IPS DF 4.7 (cell line): ENCODE measurements around the gene RIPK4.
"Not testable (repeated sequence)": the region's sequence is repeated elsewhere in the genome, so short reads cannot be mapped to it uniquely, and the experiment has no call there.

Experiments used
- DNase-seq: peaks from one replicate; pipeline ENCODE4 v3.0.0-alpha.2; 2013; ENCODE audit warnings: low spot score; ENCODE audit errors: extremely low read depth

RIPK4 gene

DNA sequence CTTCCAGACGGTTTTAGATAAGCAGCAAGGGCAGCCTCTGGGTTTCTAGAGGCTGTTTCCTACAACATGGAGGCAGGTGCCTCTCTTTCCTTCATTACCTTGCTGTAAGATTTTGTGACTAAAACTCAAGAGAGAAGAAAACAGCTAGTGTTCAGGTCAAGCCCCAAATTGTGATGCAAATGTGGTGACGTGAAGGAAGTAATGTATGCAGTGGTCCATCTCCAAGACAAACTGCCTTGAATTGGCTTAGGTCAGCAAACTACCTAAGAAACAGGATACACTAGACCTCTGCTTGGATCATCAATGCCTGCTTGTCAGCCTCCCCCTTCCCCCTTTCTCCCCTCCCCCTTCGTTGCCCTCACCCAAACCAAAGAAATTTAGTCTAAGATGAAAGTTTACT is 28.9 kb upstream of the RIPK4 start:
- no peak for DNase-seq

- no peak for DNase-seq
These were observed 27.7 kb upstream of the RIPK4 start for GRCh38 chr21:41794600-41794999.

DNA sequence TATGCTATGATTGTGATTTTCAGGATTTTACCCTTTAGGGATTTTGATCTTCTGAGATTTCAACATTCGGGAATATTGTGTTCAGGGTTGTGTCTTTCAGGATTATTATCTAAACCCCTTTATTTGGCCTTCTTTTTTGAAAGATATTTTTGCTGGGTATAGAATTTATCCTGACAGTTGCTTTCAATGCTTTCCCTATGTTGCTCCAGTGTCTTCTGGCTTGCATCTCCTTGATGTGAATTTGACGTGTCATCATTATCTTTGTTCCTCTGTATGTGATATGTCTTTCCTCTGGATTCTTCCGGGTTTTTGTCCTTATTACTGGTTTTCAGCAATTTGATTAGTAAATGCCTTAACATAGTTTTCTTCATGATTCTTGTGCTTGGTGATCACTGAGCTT is 25.9 kb upstream of the RIPK4 start:
- DNase-seq = no peak

- DNase-seq = no peak
These were observed 19.7 kb upstream of the RIPK4 start for GRCh38 chr21:41786509-41786987.

GRCh38 chr21:41785262-41785661 is 18.4 kb upstream of the RIPK4 start:
- not testable (repeated sequence) for DNase-seq

GRCh38 chr21:41784456-41785102 is 17.7 kb upstream of the RIPK4 start:
- DNase-seq = no peak

DNA sequence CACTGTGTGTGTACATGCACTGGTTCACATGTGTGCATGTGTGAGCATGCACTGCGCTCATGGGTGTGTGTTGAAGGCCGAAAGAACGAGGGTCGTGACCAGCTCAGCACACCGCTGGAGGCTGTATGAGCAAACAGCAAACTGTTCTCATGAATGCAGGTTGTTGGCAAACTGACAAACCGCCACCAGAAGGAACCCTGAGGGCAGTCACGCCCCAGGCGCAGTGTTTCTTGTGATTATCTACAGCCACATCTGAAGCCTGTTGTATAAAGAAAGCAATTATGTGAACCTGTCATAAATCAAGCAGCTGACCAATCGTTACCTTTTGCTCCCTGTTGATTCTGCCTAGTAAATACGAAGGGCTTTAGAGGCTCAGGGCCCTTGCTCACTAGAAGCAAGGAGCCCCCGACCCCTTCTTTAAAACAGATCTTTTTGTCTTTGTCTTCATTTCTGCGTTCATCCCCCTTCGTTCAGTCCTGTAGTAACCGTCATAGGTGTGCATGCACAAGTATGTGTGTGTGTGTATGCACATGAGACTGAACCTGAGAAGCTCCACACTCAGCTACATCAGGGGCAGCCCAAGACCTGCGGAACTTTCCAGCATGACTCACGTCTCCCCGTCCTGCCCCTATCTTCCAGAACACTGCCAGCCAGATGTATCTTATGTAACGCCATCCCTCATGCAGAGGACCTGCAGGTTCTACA is 16.8 kb upstream of the RIPK4 start:
- no peak for DNase-seq

GRCh38 chr21:41781050-41781410 is 14.2 kb upstream of the RIPK4 start:
- DNase-seq = no peak

- DNase-seq = no peak
These were observed 13.6 kb upstream of the RIPK4 start for GRCh38 chr21:41780337-41781049.

DNA sequence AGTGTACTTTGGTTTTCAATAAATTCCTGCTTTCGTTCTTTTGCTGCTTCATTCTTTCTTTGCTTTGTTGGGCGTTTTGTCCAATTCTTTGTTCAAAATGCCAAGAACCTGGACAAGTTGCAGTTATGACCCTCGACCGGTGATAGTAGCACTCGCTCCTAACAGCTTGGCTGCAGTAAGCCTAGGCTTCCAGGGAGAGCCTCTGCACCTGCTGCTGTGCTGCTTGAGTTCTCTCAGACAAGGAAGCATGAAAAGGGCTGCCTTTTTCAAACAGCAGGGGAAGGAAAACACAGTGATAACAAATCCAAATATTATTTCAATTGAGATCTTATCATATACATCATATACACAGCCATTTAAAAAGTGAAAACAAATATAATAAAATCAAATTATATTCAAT is 12.8 kb upstream of the RIPK4 start:
- DNase-seq = no peak

GRCh38 chr21:41778930-41779600 is 12.2 kb upstream of the RIPK4 start:
- no peak for DNase-seq

- DNase-seq = no peak
These were observed 11.3 kb upstream of the RIPK4 start for GRCh38 chr21:41777951-41778815.

GRCh38 chr21:41776778-41777177 is 9.9 kb upstream of the RIPK4 start:
- DNase-seq = no peak

DNA sequence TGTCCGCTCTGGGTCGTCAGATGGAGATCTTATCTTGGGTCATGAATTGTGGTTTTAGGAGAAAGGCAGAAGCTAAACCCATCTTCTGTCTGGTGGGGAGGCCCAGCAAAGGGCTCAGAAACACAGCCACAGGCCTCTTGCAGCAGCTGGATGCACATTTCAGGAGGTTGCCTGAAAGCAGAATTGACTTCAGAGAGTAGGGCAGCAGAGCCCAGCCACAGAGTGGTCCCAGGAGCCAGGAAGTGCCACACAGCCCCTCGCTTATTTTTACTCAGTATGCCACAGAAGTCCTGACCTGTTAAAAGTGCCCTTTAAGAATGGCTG is 8.3 kb upstream of the RIPK4 start:
- no peak for DNase-seq

- DNase-seq = no peak
These were observed 7.8 kb upstream of the RIPK4 start for GRCh38 chr21:41774467-41775148.

DNA sequence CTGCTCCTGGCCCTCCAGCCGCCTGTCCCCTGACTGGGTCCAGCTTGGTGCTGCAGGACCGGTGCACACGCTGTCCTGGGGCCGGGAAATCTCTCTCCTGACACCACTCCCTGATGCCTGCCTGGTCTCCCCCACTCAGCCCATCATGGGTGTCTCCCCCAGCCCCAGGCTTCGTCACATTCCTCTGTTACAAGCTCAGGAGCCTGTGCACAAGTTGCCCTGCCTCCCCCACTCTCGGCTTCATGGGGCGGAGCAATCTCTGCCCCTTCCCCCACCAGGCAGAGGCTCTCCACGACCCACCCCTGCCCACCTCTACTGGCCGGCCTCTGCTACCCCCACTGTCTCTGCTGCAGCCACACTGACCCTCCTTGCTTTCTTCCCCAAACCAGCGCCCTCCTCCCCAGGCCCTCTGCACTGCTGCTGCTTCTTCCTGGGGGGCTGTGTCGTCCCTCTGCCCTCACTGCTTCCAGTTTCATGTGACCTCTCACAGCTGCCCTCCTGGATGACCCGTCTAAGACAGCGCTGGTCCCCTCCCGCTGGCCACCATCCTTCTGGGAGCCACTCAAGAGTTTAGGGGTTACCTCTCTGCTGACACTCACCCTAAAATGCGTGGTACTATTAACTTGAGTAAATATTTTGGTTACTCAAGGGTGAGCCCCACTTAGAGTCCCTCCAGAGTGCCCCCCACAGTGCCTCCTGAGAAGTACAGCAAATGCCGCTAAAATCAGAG is 5.7 kb upstream of the RIPK4 start:
- no peak for DNase-seq

DNA sequence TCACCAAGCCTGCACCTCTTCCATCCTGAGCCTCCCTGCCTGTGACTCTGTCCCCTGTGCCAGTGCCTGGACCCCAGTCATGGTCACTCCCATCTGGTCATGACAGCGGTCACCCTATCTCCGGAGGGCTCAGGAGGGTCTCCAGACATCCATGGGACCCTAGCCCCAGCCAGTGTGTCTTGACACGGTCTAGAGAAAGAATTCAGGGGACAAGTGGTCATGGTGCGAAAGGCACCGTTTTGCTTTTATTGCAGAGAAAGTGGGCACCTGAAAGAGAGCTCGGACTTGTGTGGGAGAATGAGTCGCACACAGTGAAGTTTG is 4.7 kb upstream of the RIPK4 start:
- DNase-seq = no peak

- DNase-seq = no peak
These were observed 4.2 kb upstream of the RIPK4 start for GRCh38 chr21:41770901-41771624.

- no peak for DNase-seq
These were observed 3.1 kb upstream of the RIPK4 start for GRCh38 chr21:41769933-41770332.
